SK-N-MC (cell line): ENCODE results near the gene RNU1-3.
A peak's percentile ranks its signal among the peaks of the same experiment; 100 is the strongest.
"Not testable (repeated sequence)": the region's sequence is repeated elsewhere in the genome, so short reads cannot be mapped to it uniquely, and the experiment has no call there.

ENCODE experiments used
- DNase-seq: peaks from one replicate; pipeline ENCODE4 v3.0.0-alpha.2; 2011; ENCODE audit warnings: low read depth, low spot score
- H3K27ac ChIP-seq: fragments of 200-600 bp; sonication (generic); 2 replicates; pipeline ENCODE4 v1.5.1; 2016; ENCODE audit warnings: mixed run types
- H3K36me3 ChIP-seq: fragments of 200-600 bp; sonication (generic); 2 replicates; pipeline ENCODE4 v1.6.1; 2017; ENCODE audit warnings: antibody characterized with exemption, low read length, mixed read lengths; ENCODE audit not compliant: insufficient read depth
- H3K4me3 ChIP-seq: fragments of 200-600 bp; sonication (generic); 2 replicates; pipeline ENCODE4 v1.5.1; 2016
- H3K9ac ChIP-seq: fragments of 200-600 bp; sonication (generic); 2 replicates; pipeline ENCODE4 v1.8.0; 2017; ENCODE audit warnings: mixed run types, mixed read lengths; ENCODE audit not compliant: insufficient read length
- H3K9me3 ChIP-seq: fragments of 200-600 bp; sonication (generic); 2 replicates; pipeline ENCODE4 v1.6.1; 2017; ENCODE audit warnings: low read depth, mild to moderate bottlenecking, antibody characterized with exemption, low read length, moderate library complexity, mixed read lengths

Gene RNU1-3

DNA sequence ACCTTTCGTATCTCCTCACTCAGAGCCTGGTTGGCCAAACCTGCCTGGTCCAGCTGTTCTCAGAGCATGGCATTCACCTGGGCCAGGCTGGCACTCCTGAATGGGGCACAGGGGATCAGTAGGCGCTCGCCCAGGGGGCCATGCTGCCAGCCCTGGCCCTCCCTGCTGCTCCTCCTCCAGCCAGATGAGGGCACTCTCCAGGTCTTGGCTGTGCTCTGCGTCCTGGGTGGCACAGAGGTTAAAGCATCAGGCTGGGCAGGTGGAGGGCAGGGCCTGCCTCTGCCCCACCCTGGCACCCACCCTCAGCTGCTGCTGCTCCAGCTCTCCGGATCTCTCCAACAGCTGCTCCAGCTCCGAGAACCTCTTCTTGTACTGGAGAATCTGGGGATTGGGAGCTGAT is 10.2 kb downstream of the RNU1-3 start:
- H3K27ac ChIP-seq = not testable (repeated sequence)

GRCh38 chr1:16651560-16651959 is 15.2 kb downstream of the RNU1-3 start:
- H3K27ac ChIP-seq, DNase-seq, H3K4me3 ChIP-seq, H3K9ac ChIP-seq, H3K36me3 ChIP-seq, H3K9me3 ChIP-seq: not testable (repeated sequence)

More for the DNA sequence above, 10.2 kb downstream of the RNU1-3 start:
- DNase-seq, H3K9me3 ChIP-seq, H3K36me3 ChIP-seq, H3K9ac ChIP-seq, H3K4me3 ChIP-seq: not testable (repeated sequence)

DNA sequence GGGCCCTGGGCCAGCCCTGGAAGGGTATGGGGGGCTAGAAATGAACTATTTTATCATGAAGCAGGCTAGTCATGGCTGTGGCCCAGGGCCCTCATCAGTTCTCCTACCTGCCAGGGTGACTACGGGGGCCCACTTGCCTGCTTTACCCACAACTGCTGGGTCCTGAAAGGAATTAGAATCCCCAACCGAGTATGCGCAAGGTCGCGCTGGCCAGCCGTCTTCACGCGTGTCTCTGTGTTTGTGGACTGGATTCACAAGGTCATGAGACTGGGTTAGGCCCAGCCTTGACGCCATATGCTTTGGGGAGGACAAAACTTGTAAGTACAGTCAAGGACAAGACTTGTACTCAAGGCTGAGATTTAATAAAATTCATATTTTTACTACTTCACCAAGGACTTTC is 16.8 kb downstream of the RNU1-3 start:
- not testable (repeated sequence) for H3K36me3 ChIP-seq, H3K9me3 ChIP-seq, H3K9ac ChIP-seq, H3K27ac ChIP-seq, DNase-seq, H3K4me3 ChIP-seq

DNA sequence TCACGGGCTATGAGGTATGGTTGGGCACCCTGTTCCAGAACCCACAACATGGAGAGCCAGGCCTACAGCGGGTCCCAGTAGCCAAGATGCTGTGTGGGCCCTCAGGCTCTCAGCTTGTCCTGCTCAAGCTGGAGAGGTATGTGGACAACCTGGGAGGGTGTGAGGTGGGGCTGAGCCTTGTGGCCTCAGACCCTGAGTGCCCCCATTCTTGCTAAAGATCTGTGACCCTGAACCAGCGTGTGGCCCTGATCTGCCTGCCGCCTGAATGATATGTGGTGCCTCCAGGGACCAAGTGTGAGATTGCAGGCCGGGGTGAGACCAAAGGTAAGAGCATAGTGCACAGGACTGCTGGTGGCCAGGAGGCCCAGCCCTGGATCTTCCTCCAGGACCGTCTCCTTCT is 17.4 kb downstream of the RNU1-3 start:
- H3K4me3 ChIP-seq, DNase-seq, H3K9me3 ChIP-seq, H3K27ac ChIP-seq, H3K36me3 ChIP-seq, H3K9ac ChIP-seq: not testable (repeated sequence)

GRCh38 chr1:16648756-16649155 is 18.0 kb downstream of the RNU1-3 start:
- H3K9me3 ChIP-seq, H3K9ac ChIP-seq, H3K27ac ChIP-seq, DNase-seq, H3K4me3 ChIP-seq, H3K36me3 ChIP-seq: not testable (repeated sequence)

GRCh38 chr1:16648250-16648649 is 18.5 kb downstream of the RNU1-3 start:
- H3K36me3 ChIP-seq, H3K4me3 ChIP-seq, H3K9me3 ChIP-seq, H3K27ac ChIP-seq, DNase-seq, H3K9ac ChIP-seq: not testable (repeated sequence)

DNA sequence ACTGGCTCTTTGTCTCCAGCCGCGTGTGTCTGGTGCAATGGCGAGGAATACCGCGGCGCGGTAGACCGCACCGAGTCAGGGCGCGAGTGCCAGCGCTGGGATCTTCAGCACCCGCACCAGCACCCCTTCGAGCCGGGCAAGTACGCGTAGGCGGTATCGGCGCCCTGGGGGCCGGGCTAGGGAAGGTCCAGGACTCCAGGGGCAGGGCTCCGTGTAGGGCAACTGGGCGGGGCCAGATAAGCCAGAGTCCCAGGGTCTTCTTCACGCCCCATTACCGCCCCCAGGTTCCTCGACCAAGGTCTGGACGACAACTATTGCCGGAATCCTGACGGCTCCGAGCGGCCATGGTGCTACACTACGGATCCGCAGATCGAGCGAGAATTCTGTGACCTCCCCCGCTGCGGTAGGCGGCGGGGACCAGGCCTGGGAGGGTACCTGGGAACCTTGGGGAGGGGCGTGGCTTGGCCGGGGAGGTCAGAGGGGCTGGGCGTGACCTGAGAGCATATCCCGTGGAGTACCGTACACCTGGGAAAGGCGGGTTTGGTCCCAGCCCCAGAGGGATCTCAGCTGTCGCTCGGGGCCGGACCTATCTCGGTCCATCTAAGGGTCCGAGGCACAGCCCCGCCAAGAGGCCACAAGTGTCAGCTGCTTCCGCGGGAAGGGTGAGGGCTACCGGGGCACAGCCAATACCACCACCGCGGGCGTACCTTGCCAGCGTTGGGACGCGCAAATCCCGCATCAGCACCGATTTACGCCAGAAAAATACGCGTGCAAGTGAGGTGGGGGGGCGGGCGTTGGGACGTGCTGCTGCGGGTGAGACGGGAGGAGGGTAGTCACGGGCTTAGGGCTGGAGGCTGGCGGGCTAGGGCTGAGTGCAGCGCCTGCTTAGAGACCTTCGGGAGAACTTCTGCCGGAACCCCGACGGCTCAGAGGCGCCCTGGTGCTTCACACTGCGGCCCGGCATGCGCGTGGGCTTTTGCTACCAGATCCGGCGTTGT is 19.3 kb downstream of the RNU1-3 start:
- not testable (repeated sequence) for H3K9ac ChIP-seq, H3K9me3 ChIP-seq, H3K36me3 ChIP-seq, H3K4me3 ChIP-seq, DNase-seq, H3K27ac ChIP-seq

DNA sequence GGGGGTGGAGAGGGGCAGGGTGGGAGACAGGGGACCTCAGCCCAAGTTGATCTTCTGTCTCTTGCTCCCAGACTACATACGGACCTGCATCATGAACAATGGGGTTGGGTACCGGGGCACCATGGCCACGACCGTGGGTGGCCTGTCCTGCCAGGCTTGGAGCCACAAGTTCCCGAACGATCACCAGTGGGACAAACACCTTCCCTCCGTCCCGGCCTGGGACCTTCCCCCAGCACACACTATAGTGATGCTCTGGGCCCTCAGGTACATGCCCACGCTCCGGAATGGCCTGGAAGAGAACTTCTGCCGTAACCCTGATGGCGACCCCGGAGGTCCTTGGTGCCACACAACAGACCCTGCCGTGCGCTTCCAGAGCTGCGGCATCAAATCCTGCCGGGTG is 20.0 kb downstream of the RNU1-3 start:
- not testable (repeated sequence) for H3K27ac ChIP-seq, DNase-seq, H3K36me3 ChIP-seq, H3K9me3 ChIP-seq, H3K4me3 ChIP-seq, H3K9ac ChIP-seq

DNA sequence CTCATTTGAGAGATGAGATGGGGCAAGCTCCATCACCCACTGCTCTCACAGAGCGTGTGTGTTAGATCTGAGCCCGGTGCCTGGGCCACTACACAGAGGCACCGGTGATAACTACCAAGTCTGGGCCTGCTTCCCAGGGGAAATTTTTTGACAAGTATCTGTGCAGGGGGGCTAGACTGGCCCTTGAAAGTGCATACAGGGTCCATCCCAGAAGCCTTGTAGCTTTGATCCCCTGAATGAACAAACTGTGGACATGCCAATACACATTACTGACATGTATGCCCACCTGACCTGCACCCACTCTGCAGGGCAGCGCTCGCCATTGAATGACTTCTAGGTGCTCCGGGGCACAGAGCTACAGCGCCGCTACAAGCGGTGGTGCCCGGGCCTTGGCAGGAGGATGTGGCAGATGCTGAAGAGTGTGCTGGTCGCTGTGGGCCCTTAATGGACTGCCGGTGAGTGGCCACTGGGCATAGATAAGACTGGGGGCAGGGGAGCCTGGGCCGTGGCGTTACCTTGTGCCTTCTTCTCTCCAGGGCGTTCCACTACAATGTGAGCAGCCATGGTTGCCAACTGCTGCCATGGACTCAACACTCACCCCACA is 20.6 kb downstream of the RNU1-3 start:
- DNase-seq, H3K9ac ChIP-seq, H3K36me3 ChIP-seq, H3K9me3 ChIP-seq, H3K4me3 ChIP-seq, H3K27ac ChIP-seq: not testable (repeated sequence)

DNA sequence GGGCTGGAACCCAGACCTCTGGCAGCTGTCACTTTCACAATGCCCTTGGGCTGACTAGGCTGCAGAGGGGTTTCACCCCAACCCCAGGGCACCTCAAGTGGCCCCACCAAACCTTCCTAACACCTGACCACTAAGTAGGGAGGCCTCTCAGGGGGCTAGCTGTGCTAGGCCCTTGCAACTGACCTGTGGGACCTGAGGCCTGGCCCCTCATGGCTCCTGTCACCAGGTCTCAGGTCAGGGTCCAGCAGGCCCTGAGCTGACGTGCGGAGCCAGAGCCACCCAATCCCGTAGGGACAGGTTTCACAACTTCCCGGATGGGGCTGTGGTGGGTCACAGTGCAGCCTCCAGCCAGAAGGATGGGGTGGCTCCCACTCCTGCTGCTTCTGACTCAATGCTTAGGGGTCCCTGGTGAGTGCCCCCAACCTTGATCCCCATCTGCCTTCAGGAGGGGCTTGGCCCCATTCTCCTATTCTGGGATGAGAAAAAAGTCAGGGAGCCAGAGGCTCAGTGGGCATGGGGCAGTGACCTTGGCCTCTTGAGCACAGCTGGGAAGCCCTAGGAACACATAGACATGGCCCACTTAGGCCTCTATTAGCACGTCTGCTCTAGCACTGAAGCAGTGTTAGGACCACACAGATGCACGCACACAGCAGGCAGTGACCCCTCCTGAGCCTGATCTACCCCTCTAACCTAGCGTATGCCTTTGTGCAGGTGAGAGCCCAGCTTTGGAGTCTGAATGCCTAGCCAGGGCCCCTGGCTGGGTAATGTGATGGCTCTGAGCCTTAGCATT is 21.3 kb downstream of the RNU1-3 start:
- H3K9me3 ChIP-seq, H3K27ac ChIP-seq, H3K36me3 ChIP-seq, DNase-seq: not testable (repeated sequence)
- peak overlapping the region; percentile 94 for H3K9ac ChIP-seq
- peak overlapping the region; percentile 89 for H3K4me3 ChIP-seq
